Endothelial cell of umbilical vein (primary cell): ENCODE data around the gene POU5F1. TPM values are rescaled to one million over a fixed set of nuclear protein-coding genes. Genes with fewer than 3 reads are reported as not detected.

Experiments used
- BruUV-seq: library from RNA; stranded (reverse); fragments of 400-500 nt; replicated peaks from 2 replicates; lab custom pipeline; 2021; lab: Mats Ljungman, UMichigan
- CTCF ChIA-PET: fragments of 300-600, 350-600 bp; sonication (Branson Sonifier 250); formaldehyde crosslinking; loops from one replicate; lab custom pipeline; 2021; ENCODE audit warnings: antibody characterized with exemption, inconsistent platforms; lab: Charles Lee
- POLR2A ChIA-PET: fragments of 300-600, 350-600 bp; sonication (Branson Sonifier 250); formaldehyde crosslinking; loops from one replicate; lab custom pipeline; 2021; ENCODE audit warnings: antibody characterized with exemption, inconsistent platforms; lab: Charles Lee
- DNase-seq: peaks from one replicate; pipeline ENCODE4 v3.0.0-alpha.2; 2011; ENCODE audit warnings: low read depth, low spot score
- FAIRE-seq: peaks from 2 replicates; lab custom pipeline; 2011; peaks lifted over from hg19 to GRCh38; lab: Jason Lieb, UNC
- H2AFZ ChIP-seq: 2 replicates; pipeline ENCODE4 v1.6.0; 2012; ENCODE audit warnings: low read depth, low read length, control low read depth, inconsistent platforms
- H3K27ac ChIP-seq: 2 replicates; pipeline ENCODE4 v1.5.1; 2011; ENCODE audit warnings: low read depth, mild to moderate bottlenecking, control low read depth, low read length, moderate library complexity; ENCODE audit not compliant: insufficient read depth
- H3K27me3 ChIP-seq, 2 experiments: 2 replicates each; pipeline versions ENCODE4 v1.6.0 to v1.6.1; 2011; ENCODE audit warnings: low read length in 2 of 2, mixed read lengths in 1 of 2; ENCODE audit not compliant: control insufficient read depth in 2 of 2, insufficient read depth in 2 of 2
- H3K36me3 ChIP-seq, 2 experiments: 2 replicates in 1 of 2; 3 replicates in 1 of 2; pipeline ENCODE4 v1.5.1; 2011; ENCODE audit warnings: low read length in 2 of 2, mild to moderate bottlenecking in 1 of 2, moderate library complexity in 1 of 2; ENCODE audit not compliant: control insufficient read depth in 2 of 2, insufficient read depth in 2 of 2; ENCODE audit errors: extremely low read depth in 1 of 2
- H3K4me1 ChIP-seq: 3 replicates; pipeline ENCODE4 v1.5.1; 2011; ENCODE audit warnings: mild to moderate bottlenecking, low read length; ENCODE audit not compliant: control insufficient read depth, insufficient read depth; ENCODE audit errors: extremely low read depth
- H3K4me2 ChIP-seq: 2 replicates; pipeline ENCODE4 v1.6.1; 2011; ENCODE audit warnings: low read length, control low read depth, mixed read lengths; ENCODE audit not compliant: insufficient read depth
- H3K4me3 ChIP-seq, 3 experiments: fragments of 200-600 bp in 1 of 3; sonication (generic), shearing (Covaris generic) in 1 of 3; replicated peaks in 1 of 3; 2 replicates each; pipeline ENCODE4 v1.5.1; 2011 to 2016; ENCODE audit warnings: control low read depth in 3 of 3, low read length in 3 of 3, mild to moderate bottlenecking in 2 of 3, inconsistent platforms in 1 of 3, low read depth in 1 of 3, moderate library complexity in 1 of 3; ENCODE audit not compliant: insufficient read depth in 1 of 3
- H3K79me2 ChIP-seq: 2 replicates; pipeline ENCODE4 v1.6.0; 2012; ENCODE audit warnings: low read length, inconsistent platforms; ENCODE audit not compliant: control insufficient read depth, insufficient read depth
- H3K9ac ChIP-seq: replicated peaks from 2 replicates; pipeline ENCODE3; 2011; ENCODE audit warnings: low read length, control low read depth; ENCODE audit not compliant: insufficient read depth; ENCODE audit errors: extremely low read depth
- H3K9me1 ChIP-seq: replicated peaks from 3 replicates; pipeline ENCODE4 v1.6.0; 2011; ENCODE audit warnings: mild to moderate bottlenecking, low read length; ENCODE audit not compliant: control insufficient read depth, insufficient read depth; ENCODE audit errors: extremely low read depth
- H3K9me3 ChIP-seq: replicated peaks from 2 replicates; pipeline ENCODE4 v1.5.1; 2012; ENCODE audit warnings: low read length, inconsistent platforms; ENCODE audit not compliant: control insufficient read depth, insufficient read depth
- H4K20me1 ChIP-seq: replicated peaks from 2 replicates; pipeline ENCODE3; 2011; ENCODE audit warnings: mild to moderate bottlenecking, low read length; ENCODE audit not compliant: control insufficient read depth, insufficient read depth; ENCODE audit errors: extremely low read depth
- CTCF ChIP-seq, 2 donors: IDR thresholded peaks; 1 replicate in 1 of 2; 2 replicates in 1 of 2; pipeline ENCODE4 v1.5.1; 2011; ENCODE audit warnings: low read length in 2 of 2, mild to moderate bottlenecking in 2 of 2, moderate library complexity in 2 of 2, control low read depth in 1 of 2, inconsistent platforms in 1 of 2, low read depth in 1 of 2; ENCODE audit not compliant: insufficient read depth in 1 of 2; ENCODE audit errors: extremely low read depth in 1 of 2
- EZH2 ChIP-seq: IDR thresholded peaks from 2 replicates; pipeline ENCODE4 v1.6.1; 2012; ENCODE audit warnings: borderline replicate concordance, low read depth, mild to moderate bottlenecking, moderate library complexity, low read length, inconsistent platforms; ENCODE audit not compliant: severe bottlenecking
- FOS ChIP-seq: IDR thresholded peaks from 2 replicates; pipeline ENCODE4 v1.6.1; 2011; ENCODE audit warnings: mild to moderate bottlenecking, low read length, moderate library complexity, borderline replicate concordance; ENCODE audit not compliant: insufficient read depth
- GATA2 ChIP-seq: IDR thresholded peaks from 2 replicates; pipeline ENCODE4 v1.7.0; 2011; ENCODE audit warnings: low read depth, mild to moderate bottlenecking, moderate library complexity, mixed read lengths, low read length; ENCODE audit not compliant: insufficient read length, insufficient read depth
- JUN ChIP-seq: IDR thresholded peaks from 2 replicates; pipeline ENCODE4 v1.6.1; 2011; ENCODE audit warnings: borderline replicate concordance, low read depth; ENCODE audit not compliant: insufficient read length, insufficient read depth
- MAX ChIP-seq: IDR thresholded peaks from 2 replicates; pipeline ENCODE4 v1.6.1; 2011; ENCODE audit not compliant: insufficient read depth, insufficient read length
- MYC ChIP-seq: IDR thresholded peaks from one replicate; pipeline ENCODE4 v1.6.1; 2011; ENCODE audit warnings: mild to moderate bottlenecking, low read depth, low read length
- POLR2A ChIP-seq: IDR thresholded peaks from 2 replicates; pipeline ENCODE4 v1.6.1; 2012; ENCODE audit warnings: low read depth, mild to moderate bottlenecking, control low read depth, low read length
- POLR2AphosphoS5 ChIP-seq: IDR thresholded peaks from 2 replicates; pipeline ENCODE4 v1.6.1; 2012; ENCODE audit warnings: low read depth, mild to moderate bottlenecking, control low read depth, low read length, moderate library complexity; ENCODE audit not compliant: insufficient read depth
- dilution Hi-C: fragments of 300-500 bp; cut with MboI; formaldehyde crosslinking; loops from one replicate; pipeline ENCODE4 v1.15.0; 2019; ENCODE audit warnings: low sequenced_read_pairs; ENCODE audit not compliant: extremely low pct_ligation_motif_present
- intact Hi-C: fragments of 100-400 bp; cut with micrococcal nuclease; formaldehyde crosslinking; loops from one replicate; pipeline ENCODE4 v1.10.0; 2022
- polyA plus RNA-seq, 4 experiments: library from polyadenylated mRNA; depleted of rRNA in 3 of 4; stranded (reverse) in 3 of 4; unstranded in 1 of 4; fragments of >200 nt; gene quantifications; 2 replicates each; pipeline versions ENCODE4 v1.2.1 to v1.2.3, GENCODE V29; 2011 to 2012; ENCODE audit warnings: missing spikeins in 1 of 4
- total RNA-seq: library from RNA; stranded (reverse); gene quantifications from 2 replicates; pipeline ENCODE4 v1.2.3, GENCODE V29; 2021

The POU5F1 gene
- total and polyA plus RNA-seq, 2 donors (not counting 3 experiments of a cell fraction or from before 2014, with no cell fraction given) = 0.63 TPM; not detected in 1

GRCh38 chr6:31154436-31154835 lies 16.0 kb downstream of the POU5F1 start:
- intact Hi-C loops (no loop called here), dilution Hi-C loops (no loop called here)
- Histone ChIP-seq H3K79me2 (peaks cover 8% of the 10 kb centered on the region), H2AFZ (no peak overlapping the region), H3K9ac (no peak overlapping the region), H4K20me1 (no peaks in the 10 kb centered on the region), H3K4me1 (peaks cover 8% of the 10 kb centered on the region), H3K36me3 (peaks cover 0 to 4% of the 10 kb centered on the region in 2 experiments), H3K27ac (no peak overlapping the region), H3K4me3 (no peak overlapping the region), H3K9me1 (no peaks in the 10 kb centered on the region), H3K27me3 (no peaks in the 10 kb centered on the region), H3K9me3 (no peaks in the 10 kb centered on the region), H3K4me2 (no peak overlapping the region)
- TF ChIP-seq MAX = no peak
- ChIA-PET CTCF (interaction anchor here (0.7 to 1.2 kb wide), 2 partner anchors 11 to 38 kb away, joined by 3 read pairs; no protein-coding TSS in a partner anchor), POLR2A (no interaction called here)
- FAIRE-seq (no peak), DNase-seq (no peak)
- no TSS peak for BruUV-seq

- no peak for TF ChIP-seq EZH2
- no peak for TF ChIP-seq POLR2A
- no peak for TF ChIP-seq POLR2AphosphoS5
- TF ChIP-seq JUN = no peak
- TF ChIP-seq MAX = no peak
- TF ChIP-seq FOS = no peak
- no peak for TF ChIP-seq CTCF (IDR thresholded peaks at IDR 0.05; ENCODE audit: extremely low read depth in 1 of 2, insufficient read depth in 1 of 2, low read depth in 1 of 2, low read length in 2 of 2)
- TF ChIP-seq GATA2 = no peak
- TF ChIP-seq MYC = no peak
- Histone ChIP-seq H3K36me3 (peaks cover 0 to 7% of the 10 kb centered on the region in 2 experiments), H3K9ac (no peak overlapping the region), H3K27me3 (no peaks in the 10 kb centered on the region), H3K4me3 (no peak overlapping the region), H3K9me1 (no peaks in the 10 kb centered on the region), H3K79me2 (no peaks in the 10 kb centered on the region), H3K4me1 (no peaks in the 10 kb centered on the region), H3K4me2 (no peak overlapping the region), H3K27ac (no peak overlapping the region), H4K20me1 (no peaks in the 10 kb centered on the region), H2AFZ (no peak overlapping the region), H3K9me3 (no peaks in the 10 kb centered on the region)
- intact Hi-C loops = no loop called here
- ChIA-PET CTCF (interaction anchor here (1.0 to 1.3 kb wide), 2 partner anchors 9 to 15 kb away, joined by 3 to 7 read pairs; no protein-coding TSS in a partner anchor), POLR2A (no interaction called here)
- DNase-seq (no peak), FAIRE-seq (no peak)
- BruUV-seq = no TSS peak
- dilution Hi-C loops = no loop called here
Observed at GRCh38 chr6:31152781-31153180, 17.7 kb downstream of the POU5F1 start.
